Progenitor cell of endocrine pancreas (in vitro differentiated cells): Measurements from ENCODE around the gene TERC. TPM values are rescaled to one million over a fixed set of nuclear protein-coding genes. Genes with fewer than 3 reads are reported as not detected.

ENCODE experiments used
- DNase-seq: peaks from one replicate; pipeline ENCODE4 v3.0.0; 2021; ENCODE audit warnings: low spot score; ENCODE audit not compliant: unreplicated experiment
- H3K27ac Mint-ChIP-seq: 2 replicates; pipeline ENCODE4 v1.8.0; 2021; ENCODE audit warnings: mild to moderate bottlenecking, moderate library complexity, mixed read lengths
- H3K27me3 Mint-ChIP-seq: 2 replicates; pipeline ENCODE4 v1.8.0; 2021; ENCODE audit warnings: mixed read lengths
- H3K36me3 Mint-ChIP-seq: 2 replicates; pipeline ENCODE4 v1.8.0; 2022; ENCODE audit warnings: mixed read lengths; ENCODE audit not compliant: insufficient read depth
- H3K4me1 Mint-ChIP-seq: 2 replicates; pipeline ENCODE4 v1.8.0; 2021; ENCODE audit warnings: low read depth, mixed read lengths
- H3K4me3 Mint-ChIP-seq: 2 replicates; pipeline ENCODE4 v1.8.0; 2021; ENCODE audit warnings: low read depth, mild to moderate bottlenecking, moderate library complexity, mixed read lengths
- H3K9me3 Mint-ChIP-seq: 2 replicates; pipeline ENCODE4 v1.8.0; 2021; ENCODE audit warnings: low read depth, mixed read lengths
- total RNA-seq: library from RNA; stranded (reverse); gene quantifications from 2 replicates; pipeline ENCODE4 v1.2.1, GENCODE V29; 2021
- TF ChIP-seq, protein P1 (sequence below): fragments of 200-600 bp; sonication (generic); IDR thresholded peaks from one replicate; pipeline ENCODE4 v1.5.0; 2021; ENCODE audit warnings: antibody characterized with exemption, mild to moderate bottlenecking; ENCODE audit not compliant: unreplicated experiment

TERC gene
- total RNA-seq, 1 donor from 2014 or later = 12.4 TPM

DNA sequence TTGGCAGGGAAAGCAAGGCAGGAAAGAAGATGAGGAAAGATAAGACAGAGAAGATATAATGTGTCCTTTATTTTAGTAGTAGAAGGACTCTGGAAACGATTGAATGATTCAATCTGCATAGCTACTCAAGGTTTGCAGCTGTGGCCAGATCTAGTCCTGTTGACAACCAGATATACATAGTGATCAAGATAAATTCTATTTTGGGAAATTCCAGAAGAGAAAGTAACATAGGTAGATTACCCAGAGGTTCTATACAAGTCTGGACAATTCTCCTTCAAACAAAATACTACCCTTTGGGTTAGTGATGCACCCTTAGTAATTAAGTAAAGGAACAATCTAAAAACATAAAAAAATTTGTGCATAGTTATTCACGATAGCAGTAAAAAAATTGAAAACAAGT lies 9.4 kb downstream of the TERC start:
- Mint-ChIP-seq H3K4me1 (peaks cover 4% of the 10 kb centered on the region), H3K27me3 (peaks cover 4% of the 10 kb centered on the region), H3K27ac (no peak overlapping the region), H3K4me3 (no peak overlapping the region), H3K9me3 (peaks cover 6% of the 10 kb centered on the region), H3K36me3 (no peaks in the 10 kb centered on the region)
- no peak for DNase-seq
- TF ChIP-seq, protein P1, sequence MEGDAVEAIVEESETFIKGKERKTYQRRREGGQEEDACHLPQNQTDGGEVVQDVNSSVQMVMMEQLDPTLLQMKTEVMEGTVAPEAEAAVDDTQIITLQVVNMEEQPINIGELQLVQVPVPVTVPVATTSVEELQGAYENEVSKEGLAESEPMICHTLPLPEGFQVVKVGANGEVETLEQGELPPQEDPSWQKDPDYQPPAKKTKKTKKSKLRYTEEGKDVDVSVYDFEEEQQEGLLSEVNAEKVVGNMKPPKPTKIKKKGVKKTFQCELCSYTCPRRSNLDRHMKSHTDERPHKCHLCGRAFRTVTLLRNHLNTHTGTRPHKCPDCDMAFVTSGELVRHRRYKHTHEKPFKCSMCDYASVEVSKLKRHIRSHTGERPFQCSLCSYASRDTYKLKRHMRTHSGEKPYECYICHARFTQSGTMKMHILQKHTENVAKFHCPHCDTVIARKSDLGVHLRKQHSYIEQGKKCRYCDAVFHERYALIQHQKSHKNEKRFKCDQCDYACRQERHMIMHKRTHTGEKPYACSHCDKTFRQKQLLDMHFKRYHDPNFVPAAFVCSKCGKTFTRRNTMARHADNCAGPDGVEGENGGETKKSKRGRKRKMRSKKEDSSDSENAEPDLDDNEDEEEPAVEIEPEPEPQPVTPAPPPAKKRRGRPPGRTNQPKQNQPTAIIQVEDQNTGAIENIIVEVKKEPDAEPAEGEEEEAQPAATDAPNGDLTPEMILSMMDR = no peak

DNA sequence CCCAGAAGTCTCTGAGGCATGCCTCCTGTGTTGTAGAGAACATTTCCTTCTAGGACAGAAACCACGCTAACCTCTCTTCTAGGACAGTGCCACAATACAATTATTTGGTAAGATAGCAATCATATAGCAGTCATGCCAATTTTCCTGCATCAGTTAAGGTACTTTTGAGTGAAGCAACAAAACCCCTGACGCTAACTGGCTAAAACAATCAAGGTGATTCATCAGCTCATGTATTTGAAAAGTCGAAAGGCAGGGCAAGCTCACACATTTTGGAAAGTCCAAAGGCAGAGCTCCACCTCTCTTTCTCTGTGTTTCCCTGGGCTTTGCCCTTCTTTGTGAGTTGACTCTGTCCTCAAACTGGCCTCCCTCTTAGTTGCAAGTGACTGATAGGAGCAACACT lies 10.1 kb downstream of the TERC start:
- Mint-ChIP-seq H3K36me3 (no peaks in the 10 kb centered on the region), H3K4me3 (no peak overlapping the region), H3K27ac (no peak overlapping the region), H3K4me1 (peaks cover 4% of the 10 kb centered on the region), H3K9me3 (peaks cover 6% of the 10 kb centered on the region), H3K27me3 (peaks cover 4% of the 10 kb centered on the region)
- no peak for DNase-seq
- TF ChIP-seq, protein P1 = no peak

DNA sequence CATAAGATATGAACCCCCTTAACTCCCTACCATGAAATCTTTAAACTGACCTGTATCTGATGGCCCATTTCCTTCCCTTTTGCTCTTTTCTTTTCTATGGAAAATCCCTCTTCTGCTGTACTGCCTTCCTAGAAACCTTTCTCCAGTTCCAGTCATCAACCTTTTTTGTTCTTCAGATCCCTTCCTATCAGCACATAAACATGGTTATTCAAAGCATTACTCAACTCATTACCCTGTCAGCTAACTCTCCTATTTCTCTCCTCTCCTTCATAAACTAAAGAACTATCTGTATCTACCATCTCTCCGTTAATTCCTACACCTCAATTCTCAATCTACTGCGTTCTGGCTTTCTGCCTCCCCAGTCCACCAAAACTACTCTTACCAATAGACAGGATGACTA lies 13.0 kb downstream of the TERC start:
- Mint-ChIP-seq H3K4me1 (peaks cover 7% of the 10 kb centered on the region), H3K9me3 (peaks cover 5% of the 10 kb centered on the region), H3K36me3 (no peaks in the 10 kb centered on the region)

GRCh38 chr3:169750665-169751064 lies 14.2 kb downstream of the TERC start:
- Mint-ChIP-seq H3K27ac (no peak overlapping the region), H3K36me3 (no peaks in the 10 kb centered on the region), H3K27me3 (peaks cover 14% of the 10 kb centered on the region), H3K4me1 (peaks cover 7% of the 10 kb centered on the region), H3K9me3 (no peaks in the 10 kb centered on the region), H3K4me3 (no peak overlapping the region)
- TF ChIP-seq, protein P1 = no peak
- DNase-seq = no peak

More for the DNA sequence above, 13.0 kb downstream of the TERC start:
- TF ChIP-seq, protein P1 = no peak
- H3K27ac Mint-ChIP-seq = no peak overlapping the region
- no peak overlapping the region for H3K4me3 Mint-ChIP-seq
- H3K27me3 Mint-ChIP-seq = peaks cover 12% of the 10 kb centered on the region
- no peak for DNase-seq

DNA sequence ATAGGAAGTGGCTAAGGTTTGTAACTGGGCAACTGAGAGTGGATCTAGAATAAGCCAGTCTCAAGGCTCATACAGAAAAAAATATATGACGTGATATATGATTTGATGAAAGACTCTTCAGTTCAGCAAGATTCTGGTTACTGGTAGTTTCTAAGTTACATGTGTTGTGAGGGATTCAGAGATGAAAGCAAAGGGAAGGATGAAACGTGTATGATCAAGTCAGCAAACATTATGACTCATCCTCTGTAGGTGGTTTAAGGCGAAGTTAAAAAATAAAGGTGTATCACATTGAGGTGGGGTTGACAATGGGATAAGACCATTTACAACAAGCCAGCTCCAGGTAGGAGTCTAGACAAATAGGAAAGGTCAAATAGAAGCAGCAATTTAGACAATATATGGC lies 16.2 kb downstream of the TERC start:
- DNase-seq = no peak
- Mint-ChIP-seq H3K36me3 (no peaks in the 10 kb centered on the region), H3K9me3 (no peaks in the 10 kb centered on the region), H3K27me3 (peaks cover 14% of the 10 kb centered on the region), H3K4me3 (no peak overlapping the region), H3K4me1 (peaks cover 17% of the 10 kb centered on the region), H3K27ac (no peak overlapping the region)
- TF ChIP-seq, protein P1 = no peak
